RWPE1 (cell line): Measurements from ENCODE around the gene CFAP61.

Experiments
- CTCF ChIA-PET: fragments of 350-600 bp; sonication (Branson Sonifier 250); formaldehyde crosslinking; extraction: SDS; loops from one replicate; lab custom pipeline; 2021; lab: Yijun Ruan, JAX
- POLR2A ChIA-PET: fragments of 400-600 bp; formaldehyde crosslinking; extraction: SDS; loops from one replicate; lab custom pipeline; 2020; ENCODE audit warnings: antibody characterized with exemption; ENCODE audit not compliant: low non-redundant PET; lab: Yijun Ruan, JAX
- DNase-seq: peaks from one replicate; pipeline ENCODE4 v3.0.0; 2012; ENCODE audit warnings: low spot score
- H3K27ac ChIP-seq: fragments of 450-650 bp; 2 replicates; pipeline ENCODE4 v1.5.1; 2017
- TF ChIP-seq, protein P1 (sequence below): fragments of 450-650 bp; conservative IDR thresholded peaks from 2 replicates; pipeline ENCODE4 v1.5.1; 2017; ENCODE audit warnings: low read depth, mild to moderate bottlenecking

The CFAP61 gene

DNA sequence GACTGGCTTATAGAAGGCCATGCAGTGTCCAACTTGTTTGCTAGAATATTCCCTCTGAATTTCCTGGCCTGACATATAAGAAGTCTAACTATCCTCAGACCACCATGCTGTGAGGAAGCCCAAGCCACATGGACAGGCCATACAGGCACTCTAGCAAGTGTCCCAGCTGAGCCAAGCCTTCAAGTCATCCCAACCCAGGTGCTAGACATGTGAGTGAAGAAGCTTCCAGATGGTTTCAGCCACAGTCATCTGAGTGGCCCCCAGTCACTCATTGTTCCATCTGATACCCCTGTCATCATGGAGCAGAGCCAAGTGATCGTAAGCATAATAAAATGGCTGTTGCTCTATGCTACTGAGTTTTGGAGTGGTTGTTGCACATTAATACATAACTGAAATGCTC, 269.6 kb downstream of the CFAP61 start:
- DNase-seq: no peak
- TF ChIP-seq, protein P1, sequence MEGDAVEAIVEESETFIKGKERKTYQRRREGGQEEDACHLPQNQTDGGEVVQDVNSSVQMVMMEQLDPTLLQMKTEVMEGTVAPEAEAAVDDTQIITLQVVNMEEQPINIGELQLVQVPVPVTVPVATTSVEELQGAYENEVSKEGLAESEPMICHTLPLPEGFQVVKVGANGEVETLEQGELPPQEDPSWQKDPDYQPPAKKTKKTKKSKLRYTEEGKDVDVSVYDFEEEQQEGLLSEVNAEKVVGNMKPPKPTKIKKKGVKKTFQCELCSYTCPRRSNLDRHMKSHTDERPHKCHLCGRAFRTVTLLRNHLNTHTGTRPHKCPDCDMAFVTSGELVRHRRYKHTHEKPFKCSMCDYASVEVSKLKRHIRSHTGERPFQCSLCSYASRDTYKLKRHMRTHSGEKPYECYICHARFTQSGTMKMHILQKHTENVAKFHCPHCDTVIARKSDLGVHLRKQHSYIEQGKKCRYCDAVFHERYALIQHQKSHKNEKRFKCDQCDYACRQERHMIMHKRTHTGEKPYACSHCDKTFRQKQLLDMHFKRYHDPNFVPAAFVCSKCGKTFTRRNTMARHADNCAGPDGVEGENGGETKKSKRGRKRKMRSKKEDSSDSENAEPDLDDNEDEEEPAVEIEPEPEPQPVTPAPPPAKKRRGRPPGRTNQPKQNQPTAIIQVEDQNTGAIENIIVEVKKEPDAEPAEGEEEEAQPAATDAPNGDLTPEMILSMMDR: no peak
- ChIA-PET POLR2A (no interaction called here), CTCF (no interaction called here)
- no peak overlapping the region for H3K27ac ChIP-seq

DNA sequence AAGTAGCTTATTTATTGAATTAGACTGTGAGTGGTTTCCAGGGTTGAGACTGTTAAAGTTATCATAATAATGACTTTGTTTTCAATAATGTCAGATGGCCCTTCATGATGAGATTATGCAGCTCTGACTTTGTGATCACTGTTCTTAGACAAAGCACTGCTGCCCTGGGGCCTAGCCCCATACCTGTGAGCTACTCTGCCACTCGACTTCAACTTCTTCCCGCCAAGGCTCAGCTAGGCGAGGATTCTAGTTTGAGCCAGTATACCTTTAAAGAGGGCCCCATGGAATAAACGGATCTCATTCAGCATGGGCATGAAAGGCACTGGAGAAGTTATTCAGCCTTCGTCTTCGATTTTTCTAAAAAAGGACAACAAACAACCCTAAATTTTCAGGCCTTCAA, 270.6 kb downstream of the CFAP61 start:
- ChIA-PET CTCF (interaction anchor here (0.6 kb wide), 1 partner anchor 67 kb away, joined by 3 read pairs; no protein-coding TSS in a partner anchor), POLR2A (no interaction called here)
- TF ChIP-seq, protein P1: no peak
- no peak overlapping the region for H3K27ac ChIP-seq
- DNase-seq: no peak

DNA sequence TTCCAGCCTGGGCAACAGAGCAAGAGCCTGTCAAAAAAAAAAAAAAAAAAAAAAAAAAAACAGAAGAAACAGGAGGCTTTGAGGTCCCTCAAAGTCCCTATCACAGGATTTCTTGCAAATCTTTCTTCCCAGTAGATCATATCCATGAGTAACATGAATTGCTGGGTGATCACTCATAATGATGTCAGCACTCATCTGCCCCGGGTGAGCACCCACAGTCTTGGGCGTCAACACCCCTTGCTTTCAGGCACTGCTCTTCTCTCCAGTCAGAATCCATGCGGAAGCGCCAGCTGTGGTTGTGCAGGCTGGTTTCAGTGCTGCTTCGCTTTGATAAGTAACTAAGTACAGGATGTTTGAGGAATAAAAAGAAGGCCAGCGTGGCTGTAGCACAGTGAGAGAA, 275.4 kb downstream of the CFAP61 start:
- ChIA-PET CTCF (no interaction called here), POLR2A (no interaction called here)
- no peak overlapping the region for H3K27ac ChIP-seq
- DNase-seq: peak; percentile 32
- TF ChIP-seq, protein P1: no peak

DNA sequence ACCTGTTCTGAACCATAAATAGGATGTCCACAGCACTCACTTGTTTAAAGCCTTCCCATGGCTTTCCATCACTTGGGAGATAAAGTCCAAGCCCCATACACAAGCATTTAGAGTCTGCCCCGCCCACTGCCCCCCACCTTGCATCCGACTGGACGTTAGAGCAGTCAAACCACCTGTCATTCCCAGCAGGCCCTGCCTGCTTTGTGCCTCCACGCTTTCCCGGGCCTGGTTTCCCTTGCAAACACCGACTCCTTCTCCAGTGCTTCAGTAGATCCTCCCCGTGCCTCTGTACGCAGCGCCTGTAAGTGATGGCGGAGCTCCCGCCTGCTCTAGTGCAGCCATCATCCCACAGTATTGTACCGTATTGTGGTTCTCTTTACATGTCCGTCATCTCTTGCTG, 277.2 kb downstream of the CFAP61 start:
- DNase-seq: no peak
- POLR2A ChIA-PET: no interaction called here
- CTCF ChIA-PET: no interaction called here
- no peak overlapping the region for H3K27ac ChIP-seq
- TF ChIP-seq, protein P1: no peak

DNA sequence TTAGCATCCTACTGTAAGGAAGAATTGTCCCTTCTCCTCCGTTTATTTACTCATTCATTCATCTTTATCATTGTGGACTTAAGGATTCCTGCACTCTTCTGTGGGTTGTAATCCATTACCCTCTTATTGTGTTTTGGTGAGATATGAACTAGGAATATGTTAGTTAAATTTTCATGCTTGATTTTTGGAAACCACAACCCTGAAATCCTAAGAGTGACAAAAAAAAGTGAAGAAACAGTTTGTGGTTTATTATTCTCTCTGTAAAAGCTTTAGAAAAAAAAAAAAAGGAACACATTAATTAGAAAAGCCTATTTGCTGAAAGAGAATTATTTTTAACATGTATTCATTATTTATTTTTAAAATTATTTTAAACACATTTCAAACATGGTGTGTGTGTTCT, 278.8 kb downstream of the CFAP61 start:
- DNase-seq: no peak
- TF ChIP-seq, protein P1: no peak
- ChIA-PET CTCF (no interaction called here), POLR2A (no interaction called here)
- no peak overlapping the region for H3K27ac ChIP-seq

DNA sequence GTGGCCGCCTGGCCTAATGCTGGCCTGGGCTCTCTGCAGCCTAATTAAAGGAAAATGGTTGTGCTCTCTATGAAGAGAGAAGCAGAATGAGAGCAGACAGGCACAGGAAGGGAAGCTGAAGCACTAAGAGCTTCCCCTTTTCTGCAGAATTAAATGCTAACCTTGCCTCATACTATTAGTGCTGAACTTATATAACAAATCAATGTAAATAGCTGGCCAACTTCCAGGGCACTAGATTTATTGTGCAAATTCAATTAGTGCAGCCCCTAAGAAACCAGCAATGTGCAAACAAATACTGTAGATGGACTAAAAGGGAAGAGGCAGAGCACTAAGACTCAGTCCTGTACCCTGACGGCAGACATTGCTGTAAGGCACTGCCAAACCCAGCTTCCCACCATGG, 279.5 kb downstream of the CFAP61 start:
- POLR2A ChIA-PET: no interaction called here

More for the DNA sequence above, 279.5 kb downstream of the CFAP61 start:
- TF ChIP-seq, protein P1: no peak
- CTCF ChIA-PET: no interaction called here
- DNase-seq: no peak
- H3K27ac ChIP-seq: no peak overlapping the region
